Activated naive CD8-positive, alpha-beta T cell treated with anti-CD3 and anti-CD28 coated beads for 36 hours (primary cell): Measurements from ENCODE around the gene UCP3. TPM values are rescaled to one million over a fixed set of nuclear protein-coding genes. Genes with fewer than 3 reads are reported as not detected.

Experiments
- total RNA-seq, 2 experiments: library from RNA; stranded (reverse); gene quantifications; one replicate each; pipeline ENCODE4 v1.2.3, GENCODE V29; 2021

Gene UCP3
- total RNA-seq, 2 experiments from 2014 or later = 0.89 to 1.1 TPM

Other genes with a start within 250 kb of the UCP3 start
- gene RAB6A, start 248.0 kb downstream of the UCP3 start, total RNA-seq = 10 to 100 TPM; 54.7 to 57.3 TPM
- gene MRPL48, start 221.2 kb downstream of the UCP3 start, total RNA-seq = 10 to 100 TPM; 53.9 to 59.3 TPM
- gene COA4, start 132.2 kb downstream of the UCP3 start, total RNA-seq = 100 to 1,000 TPM; 118 to 124 TPM
- gene PAAF1, start 132.1 kb downstream of the UCP3 start, total RNA-seq = 10 to 100 TPM; 33.6 to 33.8 TPM
- gene DNAJB13, start 58.1 kb downstream of the UCP3 start, total RNA-seq = under 1 TPM; 0.18 to 0.21 TPM
- 100 to 1,000 TPM; 180 to 181 TPM for gene UCP2, start 26.2 kb downstream of the UCP3 start, total RNA-seq
- 10 to 100 TPM; 24.9 to 25.3 TPM for gene C2CD3, start 161.9 kb upstream of the UCP3 start, total RNA-seq
- 10 to 100 TPM; 40.2 to 47.4 TPM for gene PPME1, start 162.2 kb upstream of the UCP3 start, total RNA-seq